ENCODE data around the gene CPNE1.

The CPNE1 gene

DNA sequence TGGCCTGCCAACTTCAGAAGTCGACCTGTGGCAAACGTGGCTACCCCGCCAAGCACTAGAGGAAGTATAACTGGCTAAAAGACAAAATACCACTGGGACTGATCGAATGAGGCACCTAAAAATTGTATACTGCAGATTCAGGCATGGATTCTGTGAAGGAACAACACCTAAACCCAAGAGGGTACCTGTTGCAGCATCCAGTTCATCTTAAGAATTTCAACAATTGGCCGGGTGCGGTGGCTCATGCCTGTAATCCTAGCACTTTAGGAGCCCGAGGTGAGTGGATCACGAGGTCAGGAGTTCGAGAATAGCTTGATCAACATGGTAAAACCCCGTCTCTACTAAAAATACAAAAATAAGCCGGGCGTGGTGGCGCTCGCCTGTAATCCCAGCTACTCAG is 76.3 kb downstream of the CPNE1 start:
- DNase-seq (ENCODE audit: low read depth in 1 of 2, low spot score in 1 of 2): no peak
- no peak overlapping the region for H3K27ac ChIP-seq (replicated peaks)
- TF ChIP-seq CTCF (IDR thresholded peaks at IDR 0.05; ENCODE audit: insufficient read depth, low read length): no peak
- no peak for TF ChIP-seq POLR2AphosphoS5 (IDR thresholded peaks at IDR 0.05; ENCODE audit: low read depth)
- TF ChIP-seq, protein P1, sequence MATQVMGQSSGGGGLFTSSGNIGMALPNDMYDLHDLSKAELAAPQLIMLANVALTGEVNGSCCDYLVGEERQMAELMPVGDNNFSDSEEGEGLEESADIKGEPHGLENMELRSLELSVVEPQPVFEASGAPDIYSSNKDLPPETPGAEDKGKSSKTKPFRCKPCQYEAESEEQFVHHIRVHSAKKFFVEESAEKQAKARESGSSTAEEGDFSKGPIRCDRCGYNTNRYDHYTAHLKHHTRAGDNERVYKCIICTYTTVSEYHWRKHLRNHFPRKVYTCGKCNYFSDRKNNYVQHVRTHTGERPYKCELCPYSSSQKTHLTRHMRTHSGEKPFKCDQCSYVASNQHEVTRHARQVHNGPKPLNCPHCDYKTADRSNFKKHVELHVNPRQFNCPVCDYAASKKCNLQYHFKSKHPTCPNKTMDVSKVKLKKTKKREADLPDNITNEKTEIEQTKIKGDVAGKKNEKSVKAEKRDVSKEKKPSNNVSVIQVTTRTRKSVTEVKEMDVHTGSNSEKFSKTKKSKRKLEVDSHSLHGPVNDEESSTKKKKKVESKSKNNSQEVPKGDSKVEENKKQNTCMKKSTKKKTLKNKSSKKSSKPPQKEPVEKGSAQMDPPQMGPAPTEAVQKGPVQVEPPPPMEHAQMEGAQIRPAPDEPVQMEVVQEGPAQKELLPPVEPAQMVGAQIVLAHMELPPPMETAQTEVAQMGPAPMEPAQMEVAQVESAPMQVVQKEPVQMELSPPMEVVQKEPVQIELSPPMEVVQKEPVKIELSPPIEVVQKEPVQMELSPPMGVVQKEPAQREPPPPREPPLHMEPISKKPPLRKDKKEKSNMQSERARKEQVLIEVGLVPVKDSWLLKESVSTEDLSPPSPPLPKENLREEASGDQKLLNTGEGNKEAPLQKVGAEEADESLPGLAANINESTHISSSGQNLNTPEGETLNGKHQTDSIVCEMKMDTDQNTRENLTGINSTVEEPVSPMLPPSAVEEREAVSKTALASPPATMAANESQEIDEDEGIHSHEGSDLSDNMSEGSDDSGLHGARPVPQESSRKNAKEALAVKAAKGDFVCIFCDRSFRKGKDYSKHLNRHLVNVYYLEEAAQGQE (IDR thresholded peaks at IDR 0.05; ENCODE audit: insufficient replicate concordance, low read depth): no peak
- no peak for TF ChIP-seq GABPA (IDR thresholded peaks at IDR 0.05; ENCODE audit: low read depth)
- no peak for TF ChIP-seq SPI1 (IDR thresholded peaks at IDR 0.05; ENCODE audit: borderline replicate concordance, low read depth)
- no peaks in the 10 kb centered on the region for H3K27me3 ChIP-seq (ENCODE audit: insufficient read depth, poor library complexity, severe bottlenecking)
- H3K4me3 ChIP-seq (replicated peaks; ENCODE audit: insufficient read depth, low read length): no peak overlapping the region

- Histone ChIP-seq H3K27ac (replicated peaks) (no peak overlapping the region), H3K4me3 (replicated peaks; ENCODE audit: insufficient read depth, low read length) (no peak overlapping the region), H3K27me3 (ENCODE audit: insufficient read depth, poor library complexity, severe bottlenecking) (no peaks in the 10 kb centered on the region)
- TF ChIP-seq POLR2AphosphoS5 (IDR thresholded peaks at IDR 0.05; ENCODE audit: low read depth): no peak
- no peak for TF ChIP-seq CTCF (IDR thresholded peaks at IDR 0.05; ENCODE audit: insufficient read depth, low read length)
- TF ChIP-seq, protein P1 (IDR thresholded peaks at IDR 0.05; ENCODE audit: insufficient replicate concordance, low read depth): no peak
- TF ChIP-seq GABPA (IDR thresholded peaks at IDR 0.05; ENCODE audit: low read depth): no peak
- no peak for TF ChIP-seq SPI1 (IDR thresholded peaks at IDR 0.05; ENCODE audit: borderline replicate concordance, low read depth)
- no peak for DNase-seq (ENCODE audit: low read depth in 1 of 2, low spot score in 1 of 2)
These were observed 77.3 kb downstream of the CPNE1 start for GRCh38 chr20:35587436-35587835.

DNA sequence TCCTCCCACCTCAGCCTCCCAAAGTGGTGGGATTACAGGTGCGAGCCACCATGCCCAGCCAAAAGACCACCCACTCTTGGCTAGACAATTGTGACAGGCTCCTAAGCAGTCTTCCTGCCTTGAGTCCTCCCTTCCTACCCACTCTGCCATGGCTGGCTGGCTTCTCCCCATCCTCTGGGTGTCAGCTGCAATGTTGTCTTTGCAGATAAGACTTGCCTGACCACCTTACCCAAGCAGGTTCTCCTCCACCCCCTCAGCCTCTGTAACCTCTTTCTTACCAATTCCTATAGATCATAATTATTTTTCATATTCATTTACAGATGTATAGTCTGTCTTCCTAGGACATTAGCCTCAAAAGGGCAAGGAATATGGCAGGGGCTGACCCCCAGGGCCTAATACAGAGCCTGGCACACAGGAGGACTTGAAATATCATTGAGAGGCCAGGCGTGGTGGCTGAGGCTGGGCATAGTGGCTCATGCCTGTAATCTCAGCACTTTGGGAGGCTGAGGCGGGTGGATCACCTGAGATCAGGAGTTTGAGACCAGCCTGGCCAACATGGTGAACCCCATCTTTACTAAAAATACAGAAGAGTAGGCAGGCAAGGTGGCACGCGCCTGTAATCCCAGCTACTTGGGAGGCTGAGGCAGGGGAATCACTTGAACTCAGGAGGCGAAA is 77.8 kb downstream of the CPNE1 start:
- Histone ChIP-seq H3K27ac (replicated peaks) (no peak overlapping the region), H3K4me3 (replicated peaks; ENCODE audit: insufficient read depth, low read length) (no peak overlapping the region), H3K27me3 (ENCODE audit: insufficient read depth, poor library complexity, severe bottlenecking) (no peaks in the 10 kb centered on the region)
- DNase-seq (ENCODE audit: low read depth in 1 of 2, low spot score in 1 of 2): no peak
- no peak for TF ChIP-seq GABPA (IDR thresholded peaks at IDR 0.05; ENCODE audit: low read depth)
- TF ChIP-seq POLR2AphosphoS5 (IDR thresholded peaks at IDR 0.05; ENCODE audit: low read depth): no peak
- TF ChIP-seq SPI1 (IDR thresholded peaks at IDR 0.05; ENCODE audit: borderline replicate concordance, low read depth): no peak
- TF ChIP-seq CTCF (IDR thresholded peaks at IDR 0.05; ENCODE audit: insufficient read depth, low read length): no peak
- TF ChIP-seq, protein P1 (IDR thresholded peaks at IDR 0.05; ENCODE audit: insufficient replicate concordance, low read depth): no peak

Data from HL-60 (cell line).